K562 (cell line): ENCODE data around the gene ABAT. TPM values are rescaled to one million over a fixed set of nuclear protein-coding genes. Genes with fewer than 3 reads are reported as not detected.

Experiments used
- ATAC-seq: fragments of 200-7000 bp; cut with Tn5 transposase; 3 replicates; pipeline ENCODE4 v1.9.1; 2020; ENCODE audit warnings: moderate library complexity
- BruUV-seq: library from RNA; stranded (reverse); fragments of 400-500 nt; replicated peaks from 2 replicates; lab custom pipeline; 2021; lab: Mats Ljungman, UMichigan
- CTCF ChIA-PET: fragments of 300-600 bp; formaldehyde crosslinking; extraction: SDS; loops from one replicate; lab custom pipeline; 2021; ENCODE audit warnings: low intra/inter-chr PET ratio; lab: Yijun Ruan, JAX
- POLR2A ChIA-PET: fragments of 300-600, 350-650 bp; sonication (Branson Sonifier 250); formaldehyde crosslinking; extraction: SDS; loops from one replicate; lab custom pipeline; 2021; ENCODE audit warnings: antibody characterized with exemption, inconsistent platforms; lab: Yijun Ruan, JAX
- DNase-seq, 4 experiments: peaks; one replicate each; pipeline versions ENCODE4 v3.0.0 to v3.0.0-alpha.2; 2011 to 2018; ENCODE audit warnings: low spot score in 3 of 4, mixed read lengths in 3 of 4; ENCODE audit errors: extremely low read depth in 1 of 4
- FAIRE-seq: peaks from 2 replicates; lab custom pipeline; 2011; peaks lifted over from hg19 to GRCh38; lab: Jason Lieb, UNC
- H2AFZ ChIP-seq: 2 replicates; pipeline ENCODE4 v1.6.0; 2011; ENCODE audit warnings: low read depth, low read length, control low read depth, inconsistent platforms
- H3K27ac ChIP-seq: fragments of 200-600 bp; 3 replicates; pipeline ENCODE4 v1.8.0; 2011; ENCODE audit warnings: low read depth, mild to moderate bottlenecking, control low read depth, inconsistent platforms, low read length, moderate library complexity, mixed read lengths; ENCODE audit errors: extremely low read depth
- H3K27me3 ChIP-seq, 2 experiments: fragments of 300-600 bp in 1 of 2; 2 replicates in 1 of 2; 3 replicates in 1 of 2; pipeline versions ENCODE4 v1.6.0 to v1.8.0; 2011; ENCODE audit warnings: inconsistent platforms in 2 of 2, low read length in 2 of 2, mild to moderate bottlenecking in 1 of 2, mixed read lengths in 1 of 2, moderate library complexity in 1 of 2; ENCODE audit not compliant: control insufficient read depth in 2 of 2, insufficient read depth in 2 of 2
- H3K36me3 ChIP-seq: fragments of 300-600 bp; 3 replicates; pipeline ENCODE4 v1.8.0; 2011; ENCODE audit warnings: mild to moderate bottlenecking, low read length, inconsistent platforms; ENCODE audit not compliant: control insufficient read depth, insufficient read depth
- H3K4me1 ChIP-seq, 2 experiments: fragments of 200-600 bp in 1 of 2; replicated peaks in 1 of 2; 2 replicates in 1 of 2; 3 replicates in 1 of 2; pipeline versions ENCODE4 v1.5.1 to v1.8.0; 2011; ENCODE audit warnings: inconsistent platforms in 2 of 2, low read length in 2 of 2, mild to moderate bottlenecking in 1 of 2, mixed read lengths in 1 of 2, moderate library complexity in 1 of 2; ENCODE audit not compliant: control insufficient read depth in 2 of 2, insufficient read depth in 2 of 2
- H3K4me2 ChIP-seq: 2 replicates; pipeline ENCODE4 v1.6.1; 2011; ENCODE audit warnings: low read length, control low read depth, inconsistent platforms, mixed read lengths; ENCODE audit not compliant: insufficient read depth
- H3K4me3 ChIP-seq: fragments of 200-600 bp; sonication (generic), shearing (Covaris generic); 2 replicates; pipeline ENCODE4 v1.5.1; 2016; ENCODE audit warnings: control low read depth, inconsistent platforms
- H3K79me2 ChIP-seq: fragments of 200-600 bp; 3 replicates; pipeline ENCODE4 v1.8.0; 2011; ENCODE audit warnings: low read length, inconsistent platforms; ENCODE audit not compliant: control insufficient read depth, insufficient read depth
- H3K9ac ChIP-seq, 2 experiments: 2 replicates each; pipeline versions ENCODE4 v1.6.0 to v1.6.1; 2011; ENCODE audit warnings: low read depth in 2 of 2, low read length in 2 of 2, control low read depth in 1 of 2, inconsistent platforms in 1 of 2, mild to moderate bottlenecking in 1 of 2, mixed read lengths in 1 of 2; ENCODE audit not compliant: insufficient read depth in 1 of 2
- H3K9me1 ChIP-seq: one replicate; pipeline ENCODE4 v1.6.0; 2011; ENCODE audit warnings: inconsistent platforms, mild to moderate bottlenecking, low read length, moderate library complexity; ENCODE audit not compliant: control insufficient read depth, insufficient read depth
- H3K9me3 ChIP-seq: replicated peaks from 2 replicates; pipeline ENCODE4 v1.5.1; 2011; ENCODE audit warnings: low read depth, low read length, inconsistent platforms; ENCODE audit not compliant: control insufficient read depth, insufficient read depth
- H4K20me1 ChIP-seq: replicated peaks from 2 replicates; pipeline ENCODE4 v1.6.1; 2011; ENCODE audit warnings: low read length, inconsistent platforms, mixed read lengths; ENCODE audit not compliant: control insufficient read depth, insufficient read depth
- CTBP1 ChIP-seq: fragments of 450-650 bp; IDR thresholded peaks from 2 replicates; pipeline ENCODE4 v1.6.1; 2016; ENCODE audit warnings: borderline replicate concordance
- E2F4 ChIP-seq: sonication (generic); formaldehyde crosslinking; IDR thresholded peaks from 2 replicates; pipeline ENCODE4 v1.8.0; 2022; ENCODE audit warnings: mild to moderate bottlenecking, low read depth, missing genetic modification reagents
- MAFF ChIP-seq: IDR thresholded peaks from 2 replicates; pipeline ENCODE4 v1.6.1; 2012; ENCODE audit warnings: low read length, improper control_type of control experiment
- MAFK ChIP-seq: IDR thresholded peaks from 2 replicates; pipeline ENCODE4 v1.6.1; 2011; ENCODE audit warnings: low read length, improper control_type of control experiment
- NFYB ChIP-seq: IDR thresholded peaks from 2 replicates; pipeline ENCODE4 v1.6.1; 2011; ENCODE audit warnings: mild to moderate bottlenecking, moderate library complexity; ENCODE audit not compliant: insufficient read length; ENCODE audit errors: extremely low read depth
- RBM14 ChIP-seq: fragments of 200-400 bp; formaldehyde crosslinking; IDR thresholded peaks from 2 replicates; pipeline ENCODE4 v1.6.1; 2018; ENCODE audit warnings: low read depth, mild to moderate bottlenecking, low read length, moderate library complexity, borderline replicate concordance; ENCODE audit not compliant: insufficient read depth
- TEAD1 ChIP-seq, 2 experiments: fragments of 450-650 bp in 1 of 2; sonication (generic) in 1 of 2; formaldehyde crosslinking; IDR thresholded peaks; 2 replicates each; pipeline versions ENCODE4 v1.4.0 to v1.8.0; 2020 to 2022; ENCODE audit warnings: mild to moderate bottlenecking in 2 of 2, missing genetic modification reagents in 1 of 2
- TEAD2 ChIP-seq: fragments of 450-650 bp; IDR thresholded peaks from 2 replicates; pipeline ENCODE4 v1.6.1; 2016; ENCODE audit warnings: missing genetic modification characterization, control low read depth, missing compliant biosample characterization
- ZBTB7A ChIP-seq: IDR thresholded peaks from 2 replicates; pipeline ENCODE4 v1.6.1; 2011; ENCODE audit warnings: low read depth, mild to moderate bottlenecking, low read length, moderate library complexity, borderline replicate concordance; ENCODE audit not compliant: control insufficient read depth
- ZNF263 ChIP-seq: sonication (generic); formaldehyde crosslinking; IDR thresholded peaks from 2 replicates; pipeline ENCODE4 v1.8.0; 2022; ENCODE audit warnings: mild to moderate bottlenecking, missing genetic modification reagents, borderline replicate concordance
- ZNF444 ChIP-seq: fragments of 250-450 bp; sonication (Bioruptor Pico); IDR thresholded peaks from 2 replicates; pipeline ENCODE4 v1.4.0; 2020; ENCODE audit warnings: mild to moderate bottlenecking, moderate library complexity
- ZNF780A ChIP-seq: fragments of 250-450 bp; sonication (Bioruptor Pico); IDR thresholded peaks from 2 replicates; pipeline ENCODE4 v1.5.0; 2021; ENCODE audit warnings: mild to moderate bottlenecking
- WGBS: fragments of 100-300 bp; shearing (Covaris generic); methylation state at CpG from one replicate; pipeline ENCODE4 v1.1.6; 2016; ENCODE audit warnings: low coverage, mixed read lengths; ENCODE audit not compliant: insufficient coverage; ENCODE audit errors: missing lambda C conversion rate; 5-methylcytosine and 5-hydroxymethylcytosine counted together
- in situ Hi-C: fragments of 300-500 bp; cut with MboI; formaldehyde crosslinking; loops from 4 replicates; pipeline ENCODE4 v1.15.0; 2018; ENCODE audit warnings: inconsistent platforms, mixed read lengths
- intact Hi-C: fragments of 100-400 bp; cut with micrococcal nuclease; formaldehyde crosslinking; loops from 2 replicates; pipeline ENCODE4 v1.14.2; 2022
- polyA plus RNA-seq, 8 experiments: library from polyadenylated mRNA; depleted of rRNA in 4 of 8; stranded (reverse) in 5 of 8; unstranded in 3 of 8; fragments of >200 nt; fragmentation: Nextera tagmentation in 2 of 8; fragmentation: Illumina TruSeq in 1 of 8; extraction: Ambion mirVana in 2 of 8; extraction: Trizol in 1 of 8; gene quantifications; 2 replicates each; pipeline versions ENCODE4 v1.2.1 to v1.2.3, GENCODE V29; 2011 to 2014; ENCODE audit warnings: inconsistent platforms in 1 of 8, missing spikeins in 1 of 8
- total RNA-seq, 7 experiments: library from RNA; depleted of rRNA in 6 of 7; stranded (reverse); fragments of >200 nt in 6 of 7; fragmentation: Illumina TruSeq in 2 of 7; extraction: Trizol in 2 of 7; gene quantifications; 2 replicates each; pipeline versions ENCODE4 v1.2.1 to v1.2.3, GENCODE V29; 2011 to 2021; ENCODE audit warnings: low replicate concordance in 1 of 7
- TF ChIP-seq, protein P1 (sequence below): fragments of 450-650 bp; IDR thresholded peaks from 2 replicates; pipeline ENCODE4 v1.6.1; 2016; ENCODE audit warnings: antibody characterized with exemption

The ABAT gene
- total and polyA plus RNA-seq, 9 of the 15 experiments (the other 6 are each of a cell fraction or from before 2014, with no cell fraction given), result 0.01 to 0.49 (median 0.10) TPM

DNA sequence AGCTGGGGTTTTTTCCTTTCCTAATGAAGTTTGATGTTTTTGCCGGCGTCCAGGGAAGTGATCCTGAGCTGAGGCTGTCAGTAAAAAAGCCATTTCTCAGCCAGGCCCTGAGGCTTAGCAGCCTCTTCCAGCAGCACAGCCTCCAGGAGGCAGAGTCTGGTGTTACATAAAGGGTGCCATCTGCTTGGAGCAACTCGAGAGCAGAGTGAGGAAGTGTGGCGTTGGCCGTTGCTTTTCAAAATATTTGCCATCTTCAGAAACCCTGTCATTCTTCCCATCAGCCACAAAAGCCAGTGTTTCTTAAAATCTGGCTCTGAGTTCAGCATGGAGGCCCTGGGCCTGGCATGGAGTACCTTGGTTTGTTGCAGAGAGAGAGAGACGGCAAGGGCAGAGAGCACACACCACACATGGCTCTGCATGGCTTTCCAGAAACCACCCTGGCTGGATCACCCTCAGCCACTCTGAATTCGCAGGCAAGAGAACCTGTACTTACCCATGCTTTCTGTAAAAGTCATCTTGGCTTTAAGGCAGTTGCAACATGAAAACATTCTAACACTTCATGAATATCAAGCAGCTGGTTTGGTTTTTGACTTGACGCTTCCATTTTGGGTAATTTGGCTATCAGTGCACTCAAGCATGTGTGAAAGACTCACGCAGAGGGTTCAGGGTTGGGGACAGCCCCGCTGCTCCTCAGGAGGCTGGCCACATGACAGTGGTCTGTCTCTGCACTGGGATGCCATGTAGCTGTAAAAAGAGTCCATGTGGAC lies 144.3 kb downstream of the ABAT start (continued):
- no peak for TF ChIP-seq ZBTB7A
- no peak for TF ChIP-seq NFYB
- TF ChIP-seq CTBP1, result no peak
- TF ChIP-seq ZNF444, result no peak

- no peaks in the 10 kb centered on the region for H3K9me1 ChIP-seq
- in situ Hi-C loops (no loop called here), intact Hi-C loops (no loop called here)
- H3K4me3 ChIP-seq, result no peak overlapping the region
- no peaks in the 10 kb centered on the region; the same call in 2 of the 3 replicates for H3K79me2 ChIP-seq
- H3K4me1 ChIP-seq, result no peaks in the 10 kb centered on the region
- H2AFZ ChIP-seq, result no peak overlapping the region
- H3K36me3 ChIP-seq, result peaks cover 93% of the 10 kb centered on the region
- 90% methylated on average over 6 of the region's 6 CpGs for WGBS
- no TSS peak for BruUV-seq
- no peaks in the 10 kb centered on the region for H3K27me3 ChIP-seq
- CTCF ChIA-PET, result no interaction called here
- DNase-seq (no peak), FAIRE-seq (no peak), ATAC-seq (no peak)
- H3K9ac ChIP-seq, result no peak overlapping the region
- no peak overlapping the region for H3K27ac ChIP-seq
- POLR2A ChIA-PET, result interaction anchor here (0.8 to 2.6 kb wide), 3 partner anchors 9 to 19 kb away, joined by 3 to 13 read pairs (median 3); no protein-coding TSS in a partner anchor
- H3K4me2 ChIP-seq, result no peak overlapping the region
- TF ChIP-seq MAFK (no peak), TEAD1 (CRISPR knock-in tag; IDR thresholded peaks at IDR 0.05) (no peak), ZNF263 (CRISPR knock-in tag) (no peak), RBM14 (no peak), ZNF780A (CRISPR knock-in tag) (no peak), E2F4 (CRISPR knock-in tag) (no peak), TEAD2 (tag) (no peak), MAFF (no peak)
- TF ChIP-seq, protein P1, sequence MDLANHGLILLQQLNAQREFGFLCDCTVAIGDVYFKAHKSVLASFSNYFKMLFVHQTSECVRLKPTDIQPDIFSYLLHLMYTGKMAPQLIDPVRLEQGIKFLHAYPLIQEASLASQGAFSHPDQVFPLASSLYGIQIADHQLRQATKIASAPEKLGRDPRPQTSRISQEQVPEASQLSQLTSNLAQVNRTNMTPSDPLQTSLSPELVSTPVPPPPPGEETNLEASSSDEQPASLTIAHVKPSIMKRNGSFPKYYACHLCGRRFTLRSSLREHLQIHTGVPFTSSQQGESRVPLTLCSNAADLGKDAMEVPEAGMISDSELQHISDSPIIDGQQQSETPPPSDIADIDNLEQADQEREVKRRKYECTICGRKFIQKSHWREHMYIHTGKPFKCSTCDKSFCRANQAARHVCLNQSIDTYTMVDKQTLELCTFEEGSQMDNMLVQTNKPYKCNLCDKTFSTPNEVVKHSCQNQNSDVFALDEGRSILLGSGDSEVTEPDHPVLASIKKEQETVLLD, result no peak
- no peaks in the 10 kb centered on the region for H4K20me1 ChIP-seq
- H3K9me3 ChIP-seq, result no peaks in the 10 kb centered on the region
Observed at GRCh38 chr16:8819411-8820034, 145.1 kb downstream of the ABAT start.
